IMR-90 (cell line): ENCODE results near the gene MPI. TPM values are rescaled to one million over a fixed set of nuclear protein-coding genes. Genes with fewer than 3 reads are reported as not detected.

Experiments used
- ATAC-seq: fragments of 200-7000 bp; cut with Tn5 transposase; 2 replicates; pipeline ENCODE4 v1.9.1; 2020; ENCODE audit warnings: low read depth, mild to moderate bottlenecking, moderate library complexity
- BruUV-seq: library from RNA; stranded (reverse); fragments of 400-500 nt; replicated peaks from 2 replicates; lab custom pipeline; 2021; lab: Mats Ljungman, UMichigan
- CTCF ChIA-PET: fragments of 300-600 bp; formaldehyde crosslinking; extraction: SDS; loops from one replicate; lab custom pipeline; 2021; ENCODE audit warnings: antibody characterized with exemption; lab: Yijun Ruan, JAX
- POLR2A ChIA-PET: fragments of 300-600 bp; sonication (Branson Sonifier 250); formaldehyde crosslinking; loops from one replicate; lab custom pipeline; 2022; ENCODE audit warnings: antibody characterized with exemption; ENCODE audit not compliant: unreplicated experiment; lab: Charles Lee
- DNase-seq: peaks from one replicate; pipeline ENCODE4 v3.0.0; 2013
- H2AFZ ChIP-seq: replicated peaks from 2 replicates; pipeline ENCODE3; 2013; ENCODE audit warnings: low read length, mild to moderate bottlenecking; ENCODE audit not compliant: poor library complexity
- H2AK5ac ChIP-seq: 2 replicates; pipeline ENCODE4 v1.6.1; 2013; ENCODE audit warnings: low read depth, low read length, inconsistent platforms
- H2AK9ac ChIP-seq: replicated peaks from 2 replicates; pipeline ENCODE3; 2013; ENCODE audit warnings: mild to moderate bottlenecking, low read depth, low read length, moderate library complexity; ENCODE audit not compliant: poor library complexity
- H2BK120ac ChIP-seq: 2 replicates; pipeline ENCODE4 v1.6.1; 2013; ENCODE audit warnings: low read depth, low read length, inconsistent platforms
- H2BK15ac ChIP-seq: 3 replicates; pipeline ENCODE4 v1.6.1; 2013; ENCODE audit warnings: low read depth, low read length, inconsistent platforms
- H2BK20ac ChIP-seq: 2 replicates; pipeline ENCODE4 v1.6.1; 2013; ENCODE audit warnings: low read depth, mild to moderate bottlenecking, inconsistent platforms, low read length, moderate library complexity
- H2BK5ac ChIP-seq: 2 replicates; pipeline ENCODE4 v1.6.1; 2013; ENCODE audit warnings: mild to moderate bottlenecking, low read depth, low read length, inconsistent platforms; ENCODE audit not compliant: poor library complexity, severe bottlenecking
- H3K14ac ChIP-seq: replicated peaks from 2 replicates; pipeline ENCODE4 v1.6.1; 2013; ENCODE audit warnings: low read depth, low read length, inconsistent platforms
- H3K18ac ChIP-seq: 2 replicates; pipeline ENCODE4 v1.6.1; 2013; ENCODE audit warnings: low read depth, low read length, control low read depth
- H3K23ac ChIP-seq: 2 replicates; pipeline ENCODE4 v1.6.1; 2013; ENCODE audit warnings: low read depth, low read length, inconsistent platforms
- H3K27ac ChIP-seq: 2 replicates; pipeline ENCODE4 v1.5.1; 2013; ENCODE audit warnings: mild to moderate bottlenecking, control low read depth, low read length; ENCODE audit not compliant: insufficient read depth
- H3K27me3 ChIP-seq: 2 replicates; pipeline ENCODE4 v1.6.1; 2013; ENCODE audit warnings: low read length; ENCODE audit not compliant: control insufficient read depth, insufficient read depth
- H3K36me3 ChIP-seq: 2 replicates; pipeline ENCODE4 v1.6.1; 2013; ENCODE audit warnings: low read length, mixed read lengths; ENCODE audit not compliant: control insufficient read depth, insufficient read depth
- H3K4ac ChIP-seq: 2 replicates; pipeline ENCODE4 v1.6.1; 2013; ENCODE audit warnings: low read depth, low read length, inconsistent platforms
- H3K4me1 ChIP-seq: 2 replicates; pipeline ENCODE4 v1.6.1; 2013; ENCODE audit warnings: low read length, mixed read lengths; ENCODE audit not compliant: control insufficient read depth, insufficient read depth
- H3K4me2 ChIP-seq: 2 replicates; pipeline ENCODE4 v1.6.1; 2013; ENCODE audit warnings: low read depth, mild to moderate bottlenecking, control low read depth, low read length, moderate library complexity
- H3K4me3 ChIP-seq: 2 replicates; pipeline ENCODE4 v1.5.1; 2013; ENCODE audit warnings: low read depth, mild to moderate bottlenecking, control low read depth, low read length, moderate library complexity; ENCODE audit not compliant: insufficient read depth
- H3K56ac ChIP-seq: 2 replicates; pipeline ENCODE4 v1.6.1; 2013; ENCODE audit warnings: low read length, inconsistent platforms; ENCODE audit not compliant: insufficient read depth; ENCODE audit errors: extremely low read depth
- H3K79me1 ChIP-seq, 2 experiments: 2 replicates each; pipeline ENCODE4 v1.6.1; 2013; ENCODE audit warnings: low read length in 2 of 2, inconsistent platforms in 1 of 2, low read depth in 1 of 2
- H3K9ac ChIP-seq: 2 replicates; pipeline ENCODE4 v1.6.1; 2013; ENCODE audit warnings: low read depth, low read length, control low read depth
- H3K9me1 ChIP-seq: 2 replicates; pipeline ENCODE4 v1.6.1; 2013; ENCODE audit warnings: low read length, inconsistent platforms; ENCODE audit not compliant: insufficient read depth
- H3K9me3 ChIP-seq: 2 replicates; pipeline ENCODE4 v1.6.1; 2013; ENCODE audit warnings: low read length; ENCODE audit not compliant: control insufficient read depth, insufficient read depth
- H4K20me1 ChIP-seq: 2 replicates; pipeline ENCODE4 v1.6.1; 2013; ENCODE audit warnings: low read length, inconsistent platforms; ENCODE audit not compliant: insufficient read depth
- H4K5ac ChIP-seq: 2 replicates; pipeline ENCODE4 v1.6.1; 2013; ENCODE audit warnings: mild to moderate bottlenecking, low read depth, low read length, control low read depth
- H4K8ac ChIP-seq, 2 experiments: 2 replicates each; pipeline ENCODE4 v1.6.1; 2013; ENCODE audit warnings: low read depth in 2 of 2, low read length in 2 of 2, control low read depth in 1 of 2, inconsistent platforms in 1 of 2
- H4K91ac ChIP-seq: 2 replicates; pipeline ENCODE4 v1.6.1; 2013; ENCODE audit warnings: low read depth, low read length, inconsistent platforms; ENCODE audit not compliant: insufficient read depth
- POLR2A ChIP-seq: IDR thresholded peaks from 2 replicates; pipeline ENCODE4 v1.6.1; 2012; ENCODE audit warnings: mild to moderate bottlenecking, low read depth, low read length
- RAD21 ChIP-seq: IDR thresholded peaks from 2 replicates; pipeline ENCODE4 v1.6.1; 2012; ENCODE audit warnings: low read length, improper control_type of control experiment
- WGBS, 2 experiments: methylation state at CpG; one replicate each; pipeline versions ENCODE4 v1.1.5 to v1.1.7; 2013; ENCODE audit warnings: missing lambda C conversion rate in 2 of 2; ENCODE audit not compliant: insufficient read length in 1 of 2; ENCODE audit errors: extremely low coverage in 2 of 2; 5-methylcytosine and 5-hydroxymethylcytosine counted together
- dilution Hi-C: fragments of 300-500 bp; cut with HindIII; formaldehyde crosslinking; loops from one replicate; pipeline ENCODE4 v1.14.3; 2018; ENCODE audit warnings: low sequenced_read_pairs; ENCODE audit not compliant: unreplicated experiment
- in situ Hi-C: fragments of 300-500 bp; cut with MboI; formaldehyde crosslinking; loops from 3 replicates; pipeline ENCODE4 v1.14.3; 2019; ENCODE audit warnings: low sequenced_read_pairs, inconsistent platforms, mixed read lengths
- intact Hi-C: fragments of 100-400 bp; cut with micrococcal nuclease; formaldehyde crosslinking; loops from 2 replicates; pipeline ENCODE4 v1.10.0; 2022
- polyA plus RNA-seq, 3 experiments: library from polyadenylated mRNA; depleted of rRNA; stranded (reverse); fragments of >200 nt; gene quantifications; 2 replicates each; pipeline ENCODE4 v1.2.3, GENCODE V29; 2012; ENCODE audit warnings: low replicate concordance in 1 of 3
- total RNA-seq: library from RNA; depleted of rRNA; stranded (reverse); fragments of >200 nt; gene quantifications from 2 replicates; pipeline ENCODE4 v1.2.3, GENCODE V29; 2012

Gene MPI
- total and polyA plus RNA-seq, 2 of the 4 experiments (the other 2 are of a cell fraction), result 80.1 to 91.8 TPM

GRCh38 chr15:74873756-74874424 lies 16.0 kb upstream of the MPI start:
- no peak overlapping the region for H2BK5ac ChIP-seq
- H3K9me3 ChIP-seq, result no peaks in the 10 kb centered on the region
- intact Hi-C loops (no loop called here), in situ Hi-C loops (no loop called here), dilution Hi-C loops (no loop called here)
- H2AK9ac ChIP-seq, result peak overlapping the region; percentile 53
- peak overlapping the region; percentile 22; the same call in 1 of the 2 replicates for H2BK20ac ChIP-seq
- ChIA-PET POLR2A (no interaction called here), CTCF (no interaction called here)
- H2BK15ac ChIP-seq, result peak overlapping the region; percentile 68; the same call in 1 of the 3 replicates
- peak overlapping the region; percentile 62; the same call in 1 of the 2 replicates for H3K56ac ChIP-seq
- peak overlapping the region; percentile 35; the same call in 1 of the 2 replicates for H2BK120ac ChIP-seq
- DNase-seq (no peak), ATAC-seq (peak; percentile 4; the same call in 1 of the 2 replicates)
- H3K4me1 ChIP-seq, result peaks cover 15% of the 10 kb centered on the region
- H4K8ac ChIP-seq, result peak overlapping the region; percentile 95
- H3K36me3 ChIP-seq, result no peaks in the 10 kb centered on the region; the same call in 1 of the 2 replicates
- H2AK5ac ChIP-seq, result peak overlapping the region; percentile 56; the same call in 1 of the 2 replicates
- H3K18ac ChIP-seq, result peak overlapping the region; percentile 16
- peak overlapping the region; percentile 67; the same call in 1 of the 2 replicates for H3K23ac ChIP-seq
- 32% methylated on average over 5 of the region's 16 CpGs; no CpG with 5 or more reads in 1 of the 2 experiments for WGBS, 2 experiments
- peak overlapping the region; percentile 89 for H3K14ac ChIP-seq
- H4K20me1 ChIP-seq, result peaks cover 32% of the 10 kb centered on the region
- H4K91ac ChIP-seq, result peak overlapping the region; percentile 61
- peak overlapping the region; percentile 68 for H3K9ac ChIP-seq
- peak overlapping the region; percentile 94 for H2AFZ ChIP-seq
- peak overlapping the region; percentile 80 for H3K4me3 ChIP-seq
- H4K5ac ChIP-seq, result peak overlapping the region; percentile 92
- peak overlapping the region; percentile 35; the same call in 1 of the 2 replicates for H3K27ac ChIP-seq
- peaks cover 17% of the 10 kb centered on the region for H3K9me1 ChIP-seq
- H3K27me3 ChIP-seq, result no peaks in the 10 kb centered on the region
- H3K79me1 ChIP-seq, result peaks cover 13 to 45% of the 10 kb centered on the region in 2 experiments; a peak in 3 of 4 replicates
- no TSS peak for BruUV-seq
- TF ChIP-seq POLR2A (no peak), RAD21 (no peak)
- H3K4ac ChIP-seq, result peak overlapping the region; percentile 95
- H3K4me2 ChIP-seq, result peak overlapping the region; percentile 86
